Measurements from ENCODE around the gene LAMP2.

LAMP2 gene

DNA sequence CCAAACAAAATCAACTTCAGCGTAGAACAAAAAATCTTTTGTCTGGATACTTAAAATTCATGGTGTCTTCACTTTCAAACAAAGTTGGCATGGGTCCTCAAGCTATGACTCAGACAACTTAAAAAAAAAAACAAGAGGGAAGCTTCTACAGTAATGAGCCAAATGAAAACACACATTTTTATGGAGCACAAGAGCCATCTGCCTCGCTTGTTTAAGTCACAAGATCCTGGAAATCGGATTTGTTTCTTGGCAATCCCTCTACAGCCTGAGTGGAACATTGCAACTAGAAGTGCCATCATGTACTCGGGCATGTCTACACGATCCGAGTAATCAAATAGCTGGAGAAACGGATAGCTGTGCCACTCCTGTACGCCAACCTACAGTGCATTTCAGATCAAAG lies 22.6 kb downstream of the LAMP2 start:
- Histone ChIP-seq H3K27me3 (ENCODE audit: low read length) (no peaks in the 10 kb centered on the region), H3K27ac (ENCODE audit: low read depth, low read length) (no peak overlapping the region), H3K4me2 (ENCODE audit: low read depth, low read length, poor library complexity, severe bottlenecking) (no peak overlapping the region), H3F3A (ENCODE audit: insufficient read depth) (no peaks in the 10 kb centered on the region), H2AFZ (ENCODE audit: low read depth, low read length, severe bottlenecking) (no peak overlapping the region), H3K9ac (ENCODE audit: low read length) (no peak overlapping the region), H3K9me2 (replicated peaks; ENCODE audit: insufficient read depth, low read length) (no peaks in the 10 kb centered on the region), H3K36me3 (ENCODE audit: low read length) (no peaks in the 10 kb centered on the region), H3K79me2 (ENCODE audit: insufficient read depth, low read length) (no peaks in the 10 kb centered on the region), H3K4me3 (ENCODE audit: insufficient read depth, low read length, poor library complexity, severe bottlenecking) (no peak overlapping the region), H4K20me1 (ENCODE audit: low read depth, low read length) (no peaks in the 10 kb centered on the region), H3K9me3 (ENCODE audit: insufficient read depth, low read length) (no peaks in the 10 kb centered on the region)
- TF ChIP-seq EZH2phosphoT487 (conservative IDR thresholded peaks at IDR 0.05; ENCODE audit: low read length) = no peak
- TF ChIP-seq, protein P1, sequence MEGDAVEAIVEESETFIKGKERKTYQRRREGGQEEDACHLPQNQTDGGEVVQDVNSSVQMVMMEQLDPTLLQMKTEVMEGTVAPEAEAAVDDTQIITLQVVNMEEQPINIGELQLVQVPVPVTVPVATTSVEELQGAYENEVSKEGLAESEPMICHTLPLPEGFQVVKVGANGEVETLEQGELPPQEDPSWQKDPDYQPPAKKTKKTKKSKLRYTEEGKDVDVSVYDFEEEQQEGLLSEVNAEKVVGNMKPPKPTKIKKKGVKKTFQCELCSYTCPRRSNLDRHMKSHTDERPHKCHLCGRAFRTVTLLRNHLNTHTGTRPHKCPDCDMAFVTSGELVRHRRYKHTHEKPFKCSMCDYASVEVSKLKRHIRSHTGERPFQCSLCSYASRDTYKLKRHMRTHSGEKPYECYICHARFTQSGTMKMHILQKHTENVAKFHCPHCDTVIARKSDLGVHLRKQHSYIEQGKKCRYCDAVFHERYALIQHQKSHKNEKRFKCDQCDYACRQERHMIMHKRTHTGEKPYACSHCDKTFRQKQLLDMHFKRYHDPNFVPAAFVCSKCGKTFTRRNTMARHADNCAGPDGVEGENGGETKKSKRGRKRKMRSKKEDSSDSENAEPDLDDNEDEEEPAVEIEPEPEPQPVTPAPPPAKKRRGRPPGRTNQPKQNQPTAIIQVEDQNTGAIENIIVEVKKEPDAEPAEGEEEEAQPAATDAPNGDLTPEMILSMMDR (IDR thresholded peaks at IDR 0.05; ENCODE audit: insufficient read depth, low read length, poor library complexity, severe bottlenecking) = no peak

DNA sequence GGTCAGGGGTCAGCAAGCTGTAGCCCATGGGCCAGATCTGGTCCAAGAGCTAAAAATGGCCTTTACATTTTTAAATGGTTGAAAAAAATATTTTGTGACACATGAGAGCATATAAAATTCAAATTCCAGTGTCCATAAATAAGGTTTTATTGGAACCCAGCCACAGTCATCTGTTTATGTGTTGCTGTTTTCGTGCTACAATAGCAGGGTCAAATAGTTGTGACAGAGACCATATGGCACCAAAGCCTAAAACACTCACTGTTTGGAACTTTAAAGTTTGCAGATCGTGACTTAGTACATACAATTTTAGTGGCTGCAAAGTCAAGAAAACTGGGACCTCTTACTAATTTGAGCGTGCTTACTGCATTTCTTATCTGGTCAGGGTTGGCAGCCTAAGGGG lies 29.2 kb downstream of the LAMP2 start:
- no peaks in the 10 kb centered on the region for H3F3A ChIP-seq (ENCODE audit: insufficient read depth)
- H3K4me2 ChIP-seq (ENCODE audit: low read depth, low read length, poor library complexity, severe bottlenecking) = no peak overlapping the region
- H3K27ac ChIP-seq (ENCODE audit: low read depth, low read length) = no peak overlapping the region
- H3K9ac ChIP-seq (ENCODE audit: low read length) = no peak overlapping the region
- no peak overlapping the region for H3K4me3 ChIP-seq (ENCODE audit: insufficient read depth, low read length, poor library complexity, severe bottlenecking)
- no peak overlapping the region for H2AFZ ChIP-seq (ENCODE audit: low read depth, low read length, severe bottlenecking)
- TF ChIP-seq EZH2phosphoT487 (conservative IDR thresholded peaks at IDR 0.05; ENCODE audit: low read length) = no peak
- TF ChIP-seq, protein P1 (IDR thresholded peaks at IDR 0.05; ENCODE audit: insufficient read depth, low read length, poor library complexity, severe bottlenecking) = no peak
- H3K27me3 ChIP-seq (ENCODE audit: low read length) = no peaks in the 10 kb centered on the region
- H3K79me2 ChIP-seq (ENCODE audit: insufficient read depth, low read length) = no peaks in the 10 kb centered on the region
- H4K20me1 ChIP-seq (ENCODE audit: low read depth, low read length) = no peaks in the 10 kb centered on the region
- H3K36me3 ChIP-seq (ENCODE audit: low read length) = no peaks in the 10 kb centered on the region; the same call in 1 of the 2 replicates
- H3K9me3 ChIP-seq (ENCODE audit: insufficient read depth, low read length) = no peaks in the 10 kb centered on the region
- H3K9me2 ChIP-seq (replicated peaks; ENCODE audit: insufficient read depth, low read length) = no peaks in the 10 kb centered on the region

DNA sequence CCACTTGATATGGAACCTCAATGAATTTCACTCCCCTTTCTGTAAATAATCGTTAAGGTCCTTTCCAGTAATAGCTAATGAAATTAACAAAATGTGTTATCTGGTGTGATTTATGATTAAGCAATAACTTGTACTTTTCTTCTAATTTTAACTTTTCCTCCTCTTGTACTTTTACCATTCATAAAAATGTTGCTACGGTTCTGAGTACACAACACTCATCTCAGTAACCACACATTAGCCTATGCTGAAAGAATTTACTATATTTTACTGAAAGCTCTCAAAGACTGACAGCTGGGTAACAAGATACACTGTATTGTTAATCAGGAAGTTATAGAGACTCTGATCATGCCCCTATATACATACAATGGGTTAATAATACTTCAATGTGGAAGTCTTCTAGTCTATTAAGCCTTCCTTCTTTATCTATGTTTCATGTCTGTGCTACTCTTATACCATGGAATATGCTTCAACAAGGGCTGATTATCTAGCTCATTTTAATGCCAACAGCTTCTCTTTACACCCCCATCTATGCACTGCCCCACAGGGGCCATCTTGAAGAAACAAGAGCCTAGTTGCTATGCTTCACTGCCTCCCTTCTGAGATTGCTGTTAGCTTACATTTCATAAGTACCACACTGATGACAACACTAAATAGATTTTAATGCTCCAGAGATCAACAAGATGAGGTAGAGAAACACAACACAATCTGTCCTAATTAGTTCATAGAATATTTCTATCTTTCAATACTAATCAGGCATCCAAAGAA lies 39.1 kb downstream of the LAMP2 start:
- H3K27me3 ChIP-seq (ENCODE audit: low read length) = no peaks in the 10 kb centered on the region
- H3K9me3 ChIP-seq (ENCODE audit: insufficient read depth, low read length) = no peaks in the 10 kb centered on the region
- no peak overlapping the region for H3K4me2 ChIP-seq (ENCODE audit: low read depth, low read length, poor library complexity, severe bottlenecking)
- no peak overlapping the region for H3K9ac ChIP-seq (ENCODE audit: low read length)
- no peaks in the 10 kb centered on the region for H3F3A ChIP-seq (ENCODE audit: insufficient read depth)
- no peak overlapping the region for H3K4me3 ChIP-seq (ENCODE audit: insufficient read depth, low read length, poor library complexity, severe bottlenecking)
- TF ChIP-seq EZH2phosphoT487 (conservative IDR thresholded peaks at IDR 0.05; ENCODE audit: low read length) = no peak
- TF ChIP-seq, protein P1 (IDR thresholded peaks at IDR 0.05; ENCODE audit: insufficient read depth, low read length, poor library complexity, severe bottlenecking) = no peak
- no peaks in the 10 kb centered on the region for H3K9me2 ChIP-seq (replicated peaks; ENCODE audit: insufficient read depth, low read length)
- H4K20me1 ChIP-seq (ENCODE audit: low read depth, low read length) = no peaks in the 10 kb centered on the region
- no peaks in the 10 kb centered on the region for H3K36me3 ChIP-seq (ENCODE audit: low read length)
- no peak overlapping the region for H3K27ac ChIP-seq (ENCODE audit: low read depth, low read length)
- no peak overlapping the region for H2AFZ ChIP-seq (ENCODE audit: low read depth, low read length, severe bottlenecking)
- no peaks in the 10 kb centered on the region for H3K79me2 ChIP-seq (ENCODE audit: insufficient read depth, low read length)

Measured in SU-DHL-6 (cell line).